Heart right ventricle (tissue), 16 donors: ENCODE measurements around the gene C8G. TPM values are rescaled to one million over a fixed set of nuclear protein-coding genes. Genes with fewer than 3 reads are reported as not detected.

Source experiments
- ATAC-seq, 8 donors: fragments of 200-7000 bp; cut with Tn5 transposase; one replicate each; pipeline ENCODE4 v1.9.1; 2020; ENCODE audit warnings: mild to moderate bottlenecking in 8 of 8, moderate library complexity in 8 of 8, moderate number of reproducible peaks in 1 of 8
- DNase-seq, 2 donors: peaks; one replicate each; pipeline ENCODE4 v3.0.0-alpha.2; 2020
- H3K27ac ChIP-seq, 10 donors: fragments of 200-600 bp; sonication (generic) in 2 of 10; one replicate each; pipeline versions ENCODE4 v1.5.0 to v1.8.0; 2020 to 2022; ENCODE audit warnings: mild to moderate bottlenecking in 3 of 10
- H3K27me3 ChIP-seq, 7 donors: fragments of 200-600 bp; one replicate each; pipeline ENCODE4 v1.8.0; 2021 to 2022; ENCODE audit warnings: mild to moderate bottlenecking in 2 of 7
- H3K36me3 ChIP-seq, 9 donors: fragments of 200-600 bp; sonication (generic) in 1 of 9; one replicate each; pipeline versions ENCODE4 v1.5.0 to v1.8.0; 2020 to 2022; ENCODE audit warnings: mild to moderate bottlenecking in 2 of 9
- H3K4me1 ChIP-seq, 9 donors: fragments of 200-600 bp; sonication (generic) in 1 of 9; one replicate each; pipeline versions ENCODE4 v1.5.0 to v1.8.0; 2020 to 2022; ENCODE audit warnings: mild to moderate bottlenecking in 4 of 9
- H3K4me3 ChIP-seq, 10 donors: fragments of 200-600 bp; sonication (generic) in 2 of 10; one replicate each; pipeline versions ENCODE4 v1.5.0 to v1.8.0; 2020 to 2022; ENCODE audit warnings: mild to moderate bottlenecking in 7 of 10, moderate library complexity in 2 of 10
- H3K9me3 ChIP-seq, 11 donors: fragments of 200-600 bp in 10 of 11; sonication (generic) in 2 of 11; one replicate each; pipeline versions ENCODE4 v1.5.0 to v1.8.0; 2013 to 2022; ENCODE audit warnings: mild to moderate bottlenecking in 2 of 11, control low read depth in 1 of 11, moderate library complexity in 1 of 11
- CTCF ChIP-seq, 9 donors: fragments of 200-600 bp; sonication (generic) in 2 of 9; IDR thresholded peaks; one replicate each; pipeline versions ENCODE4 v1.5.0 to v1.8.0; 2021 to 2022; ENCODE audit warnings: antibody characterized with exemption in 9 of 9, mild to moderate bottlenecking in 5 of 9, moderate library complexity in 1 of 9
- WGBS, 2 donors: extraction: QIAGEN DNeasy Blood & Tissue Kit; methylation state at CpG; one replicate each; pipeline ENCODE4 v1.1.7; 2013; ENCODE audit warnings: inconsistent platforms in 1 of 2; 5-methylcytosine and 5-hydroxymethylcytosine counted together
- intact Hi-C, 10 donors: fragments of 100-400 bp; cut with DNase I; formaldehyde crosslinking; loops; one replicate each; pipeline versions ENCODE4 v1.11.1 to v1.14.2; 2022
- polyA plus RNA-seq, 2 donors: library from polyadenylated mRNA; stranded (reverse); fragments of 200-250 nt; gene quantifications; one replicate each; pipeline ENCODE4 v1.2.3, GENCODE V29; 2013
- total RNA-seq, 10 donors: library from RNA; stranded (reverse); fragmentation: NEBNext Ultra II Directional in 3 of 10; extraction: Animal tissue kit (Norgen Biotek cat#: 25700) in 3 of 10; gene quantifications; one replicate each; pipeline versions ENCODE4 v1.2.1 to v1.2.4, GENCODE V29; 2021 to 2023
- donor health status: Arrhythmogenic right ventricular cardiomyopathy.
- donor health status: ischemic (EF 13 %, LVEDD 7.1; RV severe dilation, severe dysfunction).
- donor health status: healthy with polysubstance abuse.
- donor health status: DM: no; HTN: yes; CAD: no.
- donor health status: DM: no; HTN: no; CAD: no.
- donor health status: ischemic (EF 25% LVEDD 6.9; RV normal size, moderate dysfunction).
- donor health status: ischemic (EF 25% LVEDD 5.7; RV mildly dilated, moderate dysfunction).
- donor health status: healthy.
- donor health status: DM: yes; HTN: yes; CAD: no.
- donor health status: Ischemic cardiomyopathy.
- donor health status: ischemic (EF 35%, LVEDD 5.7; RV mildly dilated, moderate dysfunction).
- donor health status: nonischemic (EF 11% LVEDD 7.7; RV severe dilation, severe dysfunction).
- donor health status: DM: yes; HTN: yes; CAD: no.
- donor health status: PGD.
- donor health status: ischemic (EF 29% LVEDD 5.4; RV normal size, mild dysfunction).
- donor health status: nonischemic (EF 23%, LVEDD 6.1; RV moderate dilation, normal function).

Gene C8G
- total and polyA plus RNA-seq, 12 donors: 1.2 to 10.0 (median 2.2) TPM

GRCh38 chr9:136936645-136937170 lies 8.3 kb upstream of the C8G start:
- intact Hi-C loops: loop anchor here in 1 of 10 donors (10.0 kb wide), 1 partner anchor 52 kb away; the partner anchor contains the start of gene TRAF2
- 91 to 94% methylated on average over 8 of the region's 8 CpGs for WGBS, 2 donors

GRCh38 chr9:136937186-136938001 lies 7.6 kb upstream of the C8G start:
- DNase-seq (no peak), ATAC-seq (no peak)
- intact Hi-C loops: loop anchor here in 1 of 10 donors (10.0 kb wide), 1 partner anchor 53 kb away; the partner anchor contains the start of gene TRAF2
- Histone ChIP-seq H3K4me3 (no peak overlapping the region), H3K9me3 (no peaks in the 10 kb centered on the region), H3K4me1 (peaks cover 0 to 33% (median 16%) of the 10 kb centered on the region in 9 donors), H3K36me3 (peaks cover 10 to 44% (median 23%) of the 10 kb centered on the region in 9 donors), H3K27ac (no peak overlapping the region), H3K27me3 (no peaks in the 10 kb centered on the region)
- no peak for TF ChIP-seq CTCF (IDR thresholded peaks at IDR 0.05)
- 90 to 92% methylated on average over 15 of the region's 15 CpGs for WGBS, 2 donors

More at GRCh38 chr9:136936645-136937170, 8.3 kb upstream of the C8G start:
- ATAC-seq (no peak), DNase-seq (no peak)
- TF ChIP-seq CTCF (IDR thresholded peaks at IDR 0.05): no peak
- H3K4me3 ChIP-seq: no peak overlapping the region
- peaks cover 0 to 26% (median 11%) of the 10 kb centered on the region in 9 donors for H3K4me1 ChIP-seq
- no peaks in the 10 kb centered on the region for H3K27me3 ChIP-seq
- peaks cover 8 to 37% (median 16%) of the 10 kb centered on the region in 9 donors for H3K36me3 ChIP-seq
- H3K9me3 ChIP-seq: no peaks in the 10 kb centered on the region
- no peak overlapping the region for H3K27ac ChIP-seq

- Histone ChIP-seq H3K9me3 (no peaks in the 10 kb centered on the region), H3K27ac (peak overlapping the region; percentile 18 to 97 (median 81)), H3K4me3 (no peak overlapping the region), H3K27me3 (no peaks in the 10 kb centered on the region), H3K36me3 (peaks cover 10 to 54% (median 28%) of the 10 kb centered on the region in 9 donors), H3K4me1 (peaks cover 9 to 46% (median 28%) of the 10 kb centered on the region in 9 donors)
- TF ChIP-seq CTCF (IDR thresholded peaks at IDR 0.05): no peak
- WGBS, 2 donors: 67 to 78% methylated on average over 28 of the region's 28 CpGs
- peak in 1 of 8 donors; percentile 2 for ATAC-seq
- no peak for DNase-seq
- intact Hi-C loops: loop anchor here in 1 of 10 donors (10.0 kb wide), 1 partner anchor 55 kb away; the partner anchor contains the start of gene TRAF2
These were observed 5.5 kb upstream of the C8G start for GRCh38 chr9:136939431-136939995.

GRCh38 chr9:136939996-136940525 lies 5.0 kb upstream of the C8G start:
- DNase-seq: peak; percentile 80 to 84
- Histone ChIP-seq H3K27me3 (no peaks in the 10 kb centered on the region), H3K9me3 (no peaks in the 10 kb centered on the region), H3K4me3 (no peak overlapping the region), H3K27ac (peak overlapping the region; percentile 40 to 97 (median 81)), H3K36me3 (peaks cover 10 to 54% (median 28%) of the 10 kb centered on the region in 9 donors), H3K4me1 (peaks cover 12 to 50% (median 28%) of the 10 kb centered on the region in 9 donors)
- intact Hi-C loops: loop anchor here in 7 of 10 donors (5.0 to 10.0 kb wide), 7 partner anchors 38 to 148 kb away; partner anchors contain the start of genes PHPT1 (in 3 of the 7), TMEM141 (in 2 of the 7), TRAF2 (in 2 of the 7) and AJM1 (in 1 of the 7)
- TF ChIP-seq CTCF (IDR thresholded peaks at IDR 0.05): no peak
- WGBS, 2 donors: 49 to 55% methylated on average over 16 of the region's 16 CpGs
- peak; percentile 16 to 87 (median 74) for ATAC-seq
